Lower leg skin (tissue), 3 donors: ENCODE results near the gene MAPT.

Source experiments
- POLR2A ChIP-seq, 2 donors: fragments of 450-650 bp; IDR thresholded peaks; one replicate each; pipeline ENCODE4 v1.6.1; 2016 to 2017; ENCODE audit warnings: antibody characterized with exemption in 2 of 2, mild to moderate bottlenecking in 1 of 2, moderate library complexity in 1 of 2
- TF ChIP-seq, protein P1 (sequence below), 3 donors: fragments of 450-650 bp; IDR thresholded peaks; one replicate each; pipeline ENCODE4 v1.5.1; 2016; ENCODE audit warnings: antibody characterized with exemption in 3 of 3, mild to moderate bottlenecking in 3 of 3, moderate library complexity in 2 of 3

DNA sequence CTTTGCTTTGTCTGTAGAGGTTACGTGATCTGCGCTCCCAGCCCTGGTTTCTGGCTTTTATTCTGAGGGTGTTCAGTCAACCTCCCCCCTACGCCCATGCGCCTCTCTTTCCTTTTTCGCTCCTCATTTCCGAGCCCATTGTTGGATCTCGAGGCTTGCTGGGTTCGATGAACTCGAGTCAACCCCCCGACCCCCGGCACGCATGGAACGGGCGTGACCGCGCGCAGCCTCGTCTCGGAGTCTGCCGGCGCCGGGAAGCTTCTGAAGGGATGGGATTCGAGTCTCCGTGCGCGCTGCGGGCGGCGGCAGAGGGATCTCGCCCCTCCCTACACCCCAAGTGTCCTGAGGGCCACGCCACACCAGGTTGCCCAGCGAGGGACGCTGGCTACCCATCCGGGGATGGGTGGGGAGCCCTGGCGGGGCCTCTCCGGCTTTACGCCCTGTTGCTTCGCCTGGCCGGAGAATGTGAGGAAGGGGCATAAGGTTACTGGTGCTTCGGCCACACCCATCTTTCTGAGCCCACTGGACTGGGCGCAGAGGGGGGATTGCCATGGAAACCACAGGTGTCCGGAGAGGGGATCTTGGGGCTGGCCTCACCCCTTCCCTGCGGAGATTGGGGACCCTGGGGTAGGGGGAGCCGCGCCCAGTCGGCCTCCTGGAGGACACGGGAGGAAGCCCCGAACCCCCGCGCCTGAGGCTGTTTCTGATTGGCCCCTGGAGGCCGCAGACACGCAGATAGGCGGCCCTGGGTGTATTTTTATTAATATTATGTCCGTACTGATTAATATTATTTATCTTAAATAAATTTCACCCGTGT, 1.8 kb downstream of the MAPT start:
- no peak for TF ChIP-seq POLR2A (IDR thresholded peaks at IDR 0.05)
- TF ChIP-seq, protein P1, sequence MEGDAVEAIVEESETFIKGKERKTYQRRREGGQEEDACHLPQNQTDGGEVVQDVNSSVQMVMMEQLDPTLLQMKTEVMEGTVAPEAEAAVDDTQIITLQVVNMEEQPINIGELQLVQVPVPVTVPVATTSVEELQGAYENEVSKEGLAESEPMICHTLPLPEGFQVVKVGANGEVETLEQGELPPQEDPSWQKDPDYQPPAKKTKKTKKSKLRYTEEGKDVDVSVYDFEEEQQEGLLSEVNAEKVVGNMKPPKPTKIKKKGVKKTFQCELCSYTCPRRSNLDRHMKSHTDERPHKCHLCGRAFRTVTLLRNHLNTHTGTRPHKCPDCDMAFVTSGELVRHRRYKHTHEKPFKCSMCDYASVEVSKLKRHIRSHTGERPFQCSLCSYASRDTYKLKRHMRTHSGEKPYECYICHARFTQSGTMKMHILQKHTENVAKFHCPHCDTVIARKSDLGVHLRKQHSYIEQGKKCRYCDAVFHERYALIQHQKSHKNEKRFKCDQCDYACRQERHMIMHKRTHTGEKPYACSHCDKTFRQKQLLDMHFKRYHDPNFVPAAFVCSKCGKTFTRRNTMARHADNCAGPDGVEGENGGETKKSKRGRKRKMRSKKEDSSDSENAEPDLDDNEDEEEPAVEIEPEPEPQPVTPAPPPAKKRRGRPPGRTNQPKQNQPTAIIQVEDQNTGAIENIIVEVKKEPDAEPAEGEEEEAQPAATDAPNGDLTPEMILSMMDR (IDR thresholded peaks at IDR 0.05): no peak
